PC-3 (cell line): ENCODE measurements around the gene MDFIC2. TPM values are rescaled to one million over a fixed set of nuclear protein-coding genes. Genes with fewer than 3 reads are reported as not detected.

Experiments
- ATAC-seq: fragments of 200-7000 bp; cut with Tn5 transposase; 2 replicates; pipeline ENCODE4 v1.9.1; 2020; ENCODE audit warnings: mild to moderate bottlenecking, moderate library complexity
- BruUV-seq: library from RNA; stranded (reverse); fragments of 400-500 nt; replicated peaks from 2 replicates; lab custom pipeline; 2021; lab: Mats Ljungman, UMichigan
- CTCF ChIA-PET: fragments of 300-600 bp; sonication (Branson Sonifier 250); formaldehyde crosslinking; loops from one replicate; lab custom pipeline; 2022; ENCODE audit warnings: antibody characterized with exemption; lab: Charles Lee
- POLR2A ChIA-PET: fragments of 300-600 bp; sonication (Branson Sonifier 250); formaldehyde crosslinking; loops from one replicate; lab custom pipeline; 2022; ENCODE audit warnings: antibody characterized with exemption; ENCODE audit not compliant: unreplicated experiment; lab: Charles Lee
- DNase-seq: peaks from one replicate; pipeline ENCODE4 v3.0.0-alpha.2; 2015
- H2AFZ ChIP-seq: fragments of 300-600 bp; sonication (generic); 2 replicates; pipeline ENCODE4 v1.6.0; 2016; ENCODE audit warnings: antibody characterized with exemption, low read length
- H3F3A ChIP-seq: fragments of 300-600 bp; sonication (generic); one replicate; pipeline ENCODE4 v1.6.0; 2017; ENCODE audit warnings: antibody characterized with exemption, low read length, control low read depth, mild to moderate bottlenecking; ENCODE audit not compliant: unreplicated experiment
- H3K27ac ChIP-seq: fragments of 300-600 bp; sonication (generic); 2 replicates; pipeline ENCODE4 v1.5.1; 2016; ENCODE audit warnings: mild to moderate bottlenecking, low read length
- H3K27me3 ChIP-seq: fragments of 300-600 bp; sonication (generic); 2 replicates; pipeline ENCODE4 v1.6.1; 2016; ENCODE audit warnings: low read length, mixed read lengths
- H3K36me3 ChIP-seq: fragments of 300-600 bp; sonication (generic); 2 replicates; pipeline ENCODE4 v1.6.1; 2016; ENCODE audit warnings: low read depth, mixed run types, low read length, mixed read lengths
- H3K4me1 ChIP-seq: fragments of 300-600 bp; sonication (generic); 2 replicates; pipeline ENCODE4 v1.5.1; 2016; ENCODE audit warnings: low read length; ENCODE audit not compliant: insufficient read depth
- H3K4me2 ChIP-seq: fragments of 300-600 bp; sonication (generic); 2 replicates; pipeline ENCODE4 v1.6.0; 2016; ENCODE audit warnings: low read length
- H3K4me3 ChIP-seq: fragments of 300-600 bp; sonication (generic); 2 replicates; pipeline ENCODE4 v1.5.1; 2016; ENCODE audit warnings: mild to moderate bottlenecking, low read length, mixed read lengths
- H3K79me2 ChIP-seq: fragments of 300-600 bp; sonication (generic); 2 replicates; pipeline ENCODE4 v1.6.1; 2017; ENCODE audit warnings: low read length, mixed read lengths
- H3K9ac ChIP-seq: fragments of 300-600 bp; sonication (generic); 2 replicates; pipeline ENCODE4 v1.6.0; 2016; ENCODE audit warnings: mild to moderate bottlenecking, low read length
- H3K9me2 ChIP-seq: fragments of 300-600 bp; sonication (generic); replicated peaks from 2 replicates; pipeline ENCODE4 v1.6.1; 2016; ENCODE audit warnings: mixed run types, low read length, mixed read lengths
- H3K9me3 ChIP-seq: fragments of 300-600 bp; sonication (generic); 2 replicates; pipeline ENCODE4 v1.6.1; 2016; ENCODE audit warnings: low read length, mixed read lengths
- H4K20me1 ChIP-seq: fragments of 300-600 bp; sonication (generic); 2 replicates; pipeline ENCODE4 v1.6.1; 2016; ENCODE audit warnings: low read length, mixed read lengths
- CTCF ChIP-seq: fragments of 300-600 bp; sonication (generic); conservative IDR thresholded peaks from 2 replicates; pipeline ENCODE4 v1.5.1; 2017; ENCODE audit warnings: antibody characterized with exemption, low read depth, mild to moderate bottlenecking, low read length
- EZH2 ChIP-seq: fragments of 300-600 bp; sonication (generic); IDR thresholded peaks from one replicate; pipeline ENCODE4 v1.6.1; 2017; ENCODE audit warnings: antibody characterized with exemption, mild to moderate bottlenecking, low read length; ENCODE audit not compliant: unreplicated experiment
- EZH2phosphoT487 ChIP-seq: fragments of 300-600 bp; sonication (generic); IDR thresholded peaks from 2 replicates; pipeline ENCODE4 v1.6.1; 2018; ENCODE audit warnings: mild to moderate bottlenecking, antibody characterized with exemption, low read length, borderline replicate concordance
- intact Hi-C: fragments of 100-400 bp; cut with micrococcal nuclease; formaldehyde crosslinking; loops from 2 replicates; pipeline ENCODE4 v1.9.0; 2023
- total RNA-seq: library from RNA; depleted of rRNA; stranded (reverse); fragments of >200 nt; gene quantifications from 2 replicates; pipeline ENCODE4 v1.2.3, GENCODE V29; 2014

The MDFIC2 gene
- total RNA-seq, 1 experiment from 2014 or later: not detected

DNA sequence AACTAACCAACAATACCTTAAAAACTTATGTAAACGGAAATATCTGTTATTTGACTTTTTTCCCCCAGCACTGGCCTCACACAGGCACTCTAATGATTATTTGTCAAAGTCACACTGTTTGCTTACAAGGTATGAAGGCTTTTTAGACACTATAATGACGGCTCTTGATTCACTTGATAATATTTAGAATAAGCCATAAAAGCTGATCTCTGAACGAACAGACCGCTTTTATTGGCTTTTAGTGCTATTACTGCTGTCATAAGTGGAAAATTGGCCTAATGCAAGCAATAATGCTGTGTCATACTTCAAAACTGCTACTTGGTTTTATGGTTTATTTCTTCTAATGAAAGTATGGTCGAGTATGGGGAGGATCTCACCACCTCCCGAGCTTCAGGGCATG, 35.1 kb downstream of the MDFIC2 start:
- no peaks in the 10 kb centered on the region for H3K27me3 ChIP-seq
- no peak overlapping the region for H3K9ac ChIP-seq
- no peaks in the 10 kb centered on the region for H3K36me3 ChIP-seq
- ChIA-PET POLR2A (no interaction called here), CTCF (no interaction called here)
- H3K9me2 ChIP-seq: no peaks in the 10 kb centered on the region
- TF ChIP-seq EZH2phosphoT487: no peak
- DNase-seq (peak; percentile 8), ATAC-seq (peak; percentile 25; the same call in 1 of the 2 replicates)
- intact Hi-C loops: no loop called here
- H3K9me3 ChIP-seq: no peaks in the 10 kb centered on the region
- H3K4me2 ChIP-seq: no peak overlapping the region
- no peaks in the 10 kb centered on the region for H4K20me1 ChIP-seq
- no peaks in the 10 kb centered on the region for H3K79me2 ChIP-seq
- H3K4me3 ChIP-seq: no peak overlapping the region
- H3K27ac ChIP-seq: peak overlapping the region; percentile 28
- no TSS peak for BruUV-seq
- peaks cover 15% of the 10 kb centered on the region for H3K4me1 ChIP-seq
- peak overlapping the region; percentile 50 for H2AFZ ChIP-seq
- H3F3A ChIP-seq: no peaks in the 10 kb centered on the region

DNA sequence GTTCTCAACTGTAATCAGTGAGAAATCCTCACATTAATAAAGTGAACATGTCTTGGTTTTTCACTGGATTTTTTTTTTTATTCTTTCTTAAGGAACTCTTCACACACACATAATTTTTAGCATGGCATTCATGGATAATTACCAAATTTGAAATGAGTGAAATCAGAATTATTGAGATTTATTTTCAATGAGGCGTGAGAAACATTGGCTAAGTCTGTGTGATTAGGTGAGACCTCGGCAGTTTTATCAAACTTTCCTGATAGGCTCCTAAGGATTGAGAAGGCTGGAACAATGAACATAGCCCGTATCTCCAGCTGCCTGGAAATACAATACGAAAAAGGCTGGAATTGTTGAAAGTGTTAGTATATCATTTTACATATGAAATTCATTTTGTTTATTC, 35.5 kb downstream of the MDFIC2 start:
- H3K27ac ChIP-seq: peak overlapping the region; percentile 28

DNA sequence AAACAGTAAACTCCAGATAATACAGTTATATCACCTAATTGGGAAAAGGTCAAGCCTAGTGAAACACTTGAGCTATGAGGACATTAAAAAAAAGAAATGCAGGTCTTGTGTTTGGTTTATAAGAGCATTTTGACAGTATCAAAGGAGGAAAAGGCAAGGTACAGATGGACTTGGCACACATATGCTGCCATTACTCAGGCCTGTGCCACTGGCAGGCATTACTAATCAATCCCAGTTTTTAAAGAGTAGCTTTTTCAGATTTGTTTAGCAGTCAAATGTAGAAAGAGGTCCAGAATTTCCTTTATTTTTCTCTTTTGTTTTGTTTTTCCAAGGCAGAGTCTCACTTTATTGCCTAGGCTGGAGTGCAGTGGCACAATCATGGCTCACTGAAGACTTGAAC, 38.9 kb downstream of the MDFIC2 start:
- Histone ChIP-seq H3K27me3 (no peaks in the 10 kb centered on the region), H3K9ac (no peak overlapping the region), H3K9me2 (no peaks in the 10 kb centered on the region), H3K4me1 (no peaks in the 10 kb centered on the region), H4K20me1 (no peaks in the 10 kb centered on the region), H3F3A (no peaks in the 10 kb centered on the region), H3K79me2 (no peaks in the 10 kb centered on the region), H2AFZ (no peak overlapping the region), H3K4me3 (no peak overlapping the region), H3K9me3 (no peaks in the 10 kb centered on the region), H3K36me3 (no peaks in the 10 kb centered on the region), H3K27ac (no peak overlapping the region), H3K4me2 (no peak overlapping the region)
- no TSS peak for BruUV-seq
- DNase-seq (no peak), ATAC-seq (no peak)
- intact Hi-C loops: no loop called here
- CTCF ChIA-PET: no interaction called here
- POLR2A ChIA-PET: no interaction called here
- TF ChIP-seq EZH2phosphoT487 (no peak), CTCF (no peak), EZH2 (no peak)

More for the DNA sequence above, 35.5 kb downstream of the MDFIC2 start:
- Histone ChIP-seq H3K36me3 (no peaks in the 10 kb centered on the region), H3K4me2 (no peak overlapping the region), H3F3A (no peaks in the 10 kb centered on the region), H3K79me2 (no peaks in the 10 kb centered on the region), H3K4me3 (no peak overlapping the region), H3K9ac (no peak overlapping the region), H3K27me3 (no peaks in the 10 kb centered on the region), H3K9me3 (no peaks in the 10 kb centered on the region), H4K20me1 (no peaks in the 10 kb centered on the region), H3K9me2 (no peaks in the 10 kb centered on the region), H2AFZ (no peak overlapping the region), H3K4me1 (peaks cover 11% of the 10 kb centered on the region)
- ATAC-seq: no peak
- no TSS peak for BruUV-seq
- CTCF ChIA-PET: no interaction called here
- no peak for DNase-seq
- POLR2A ChIA-PET: no interaction called here
- TF ChIP-seq CTCF (no peak), EZH2phosphoT487 (no peak), EZH2 (no peak)
- intact Hi-C loops: no loop called here
